Measurements from ENCODE around the gene ASPDH.

ASPDH gene

DNA sequence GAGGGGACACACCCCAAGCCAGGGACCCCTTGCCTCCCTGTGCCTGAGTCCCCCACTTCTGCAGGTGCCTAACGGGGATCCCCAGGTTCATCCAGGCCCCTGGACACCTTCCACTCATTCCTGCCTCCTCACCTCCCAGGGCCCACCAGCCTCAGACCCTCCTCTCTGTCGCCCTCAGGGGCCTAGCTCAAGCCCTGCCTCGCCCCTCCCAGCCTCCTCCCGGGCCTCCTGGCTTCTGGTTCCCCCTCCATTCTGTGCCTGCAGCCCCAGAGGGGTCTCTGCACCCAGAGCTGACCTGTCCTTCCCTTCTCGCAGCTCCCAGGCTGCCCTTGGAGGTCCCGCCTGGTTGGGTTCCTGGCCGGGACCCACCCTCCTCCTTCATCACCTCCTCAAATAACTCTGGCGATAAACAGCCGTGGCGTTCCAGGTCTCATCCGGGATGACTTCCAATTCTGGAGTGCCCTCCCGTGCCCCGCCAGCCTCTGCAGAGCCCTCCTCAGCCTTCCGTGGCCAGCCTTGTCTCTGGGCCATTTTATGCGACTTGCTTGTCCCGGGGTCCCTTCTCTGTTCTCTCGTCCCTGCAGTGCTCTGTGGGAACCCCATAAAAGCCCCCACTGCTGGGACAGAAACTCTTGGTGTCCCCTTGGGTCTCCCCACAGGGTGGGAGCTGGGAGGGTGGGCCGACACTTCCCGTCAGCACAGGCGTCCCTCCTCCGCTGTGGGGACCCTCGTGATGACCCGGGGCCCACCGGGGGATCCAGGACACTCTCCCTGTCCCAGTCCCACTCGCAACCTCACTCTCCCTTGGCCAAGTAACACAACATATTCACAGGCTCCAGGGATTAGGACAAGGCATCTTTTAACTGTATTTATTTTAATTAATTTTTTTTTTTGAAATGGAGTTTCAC is 11.9 kb downstream of the ASPDH start:
- H3K9me3 ChIP-seq (ENCODE audit: control extremely low read depth in 1 of 5, control insufficient read depth in 4 of 5, insufficient read depth in 2 of 5, low read depth in 1 of 5, low read length in 4 of 5), result no peaks in the 10 kb centered on the region
- 94% methylated on average over 19 of the region's 25 CpGs for WGBS (ENCODE audit: insufficient coverage)
- POLR2A ChIA-PET, result interaction anchor here (0.6 kb wide), 1 partner anchor 608 kb away, joined by 3 read pairs; no protein-coding TSS in a partner anchor
- H3K4me3 ChIP-seq (ENCODE audit: control insufficient read depth in 1 of 7, extremely low read depth in 1 of 7, insufficient read depth in 4 of 7, low read depth in 2 of 7, low read length in 6 of 7), result no peak overlapping the region
- H3K27me3 ChIP-seq (replicated peaks in 2 of 5; ENCODE audit: control insufficient read depth in 4 of 5, insufficient read depth in 5 of 5, low read length in 4 of 5), result no peaks in the 10 kb centered on the region
- no peak overlapping the region for H3K27ac ChIP-seq (ENCODE audit: insufficient read depth in 1 of 2, low read depth in 1 of 2, low read length in 2 of 2, poor library complexity in 1 of 2, severe bottlenecking in 2 of 2)
- CTCF ChIA-PET, result interaction anchor here (0.6 to 0.7 kb wide), 2 partner anchors 16 to 67 kb away, joined by 3 read pairs; no protein-coding TSS in a partner anchor
- peaks cover 0 to 4% (median under 1%) of the 10 kb centered on the region in 4 experiments for H3K36me3 ChIP-seq (ENCODE audit: control insufficient read depth in 4 of 4, insufficient read depth in 4 of 4, low read length in 3 of 4)
- DNase-seq, result no peak
- no peaks in the 10 kb centered on the region for H3K4me1 ChIP-seq (ENCODE audit: control extremely low read depth in 1 of 4, control insufficient read depth in 4 of 4, insufficient read depth in 4 of 4, low read length in 3 of 4)

DNA sequence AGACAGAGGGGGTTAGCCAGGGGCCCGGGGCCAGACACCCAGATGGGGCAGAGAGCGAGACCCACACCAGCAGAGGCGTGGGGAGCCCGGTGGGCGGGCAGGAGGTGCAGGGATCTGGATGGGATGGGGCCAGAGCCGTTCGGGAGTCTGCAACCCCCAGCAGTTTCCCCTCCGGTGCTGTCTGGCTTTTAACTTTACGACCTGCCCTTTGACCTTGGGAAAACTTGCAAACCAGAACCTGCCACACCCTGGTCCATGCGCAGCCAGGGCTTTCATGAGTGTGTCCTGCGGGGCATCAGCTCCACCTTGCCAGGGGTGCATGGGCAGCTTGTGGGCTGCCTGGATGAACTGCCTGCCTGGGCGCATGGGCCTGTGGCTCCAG is 12.5 kb downstream of the ASPDH start:
- no peaks in the 10 kb centered on the region for H3K4me1 ChIP-seq (ENCODE audit: control extremely low read depth in 1 of 4, control insufficient read depth in 4 of 4, insufficient read depth in 4 of 4, low read length in 3 of 4)
- H3K4me3 ChIP-seq (ENCODE audit: control insufficient read depth in 1 of 7, extremely low read depth in 1 of 7, insufficient read depth in 4 of 7, low read depth in 2 of 7, low read length in 6 of 7), result no peak overlapping the region
- no peak overlapping the region for H3K27ac ChIP-seq (ENCODE audit: insufficient read depth in 1 of 2, low read depth in 1 of 2, low read length in 2 of 2, poor library complexity in 1 of 2, severe bottlenecking in 2 of 2)
- DNase-seq, result no peak
- 85% methylated on average over 10 of the region's 12 CpGs for WGBS (ENCODE audit: insufficient coverage)
- CTCF ChIA-PET, result interaction anchor here (0.7 kb wide), 1 partner anchor 68 kb away, joined by 3 read pairs; no protein-coding TSS in a partner anchor
- H3K36me3 ChIP-seq (ENCODE audit: control insufficient read depth in 4 of 4, insufficient read depth in 4 of 4, low read length in 3 of 4), result peaks cover 0 to 2% (median under 1%) of the 10 kb centered on the region in 4 experiments
- POLR2A ChIA-PET, result interaction anchor here (0.6 kb wide), 1 partner anchor 608 kb away, joined by 3 read pairs; no protein-coding TSS in a partner anchor
- no peaks in the 10 kb centered on the region for H3K27me3 ChIP-seq (replicated peaks in 2 of 5; ENCODE audit: control insufficient read depth in 4 of 5, insufficient read depth in 5 of 5, low read length in 4 of 5)
- no peaks in the 10 kb centered on the region for H3K9me3 ChIP-seq (ENCODE audit: control extremely low read depth in 1 of 5, control insufficient read depth in 4 of 5, insufficient read depth in 2 of 5, low read depth in 1 of 5, low read length in 4 of 5)

DNA sequence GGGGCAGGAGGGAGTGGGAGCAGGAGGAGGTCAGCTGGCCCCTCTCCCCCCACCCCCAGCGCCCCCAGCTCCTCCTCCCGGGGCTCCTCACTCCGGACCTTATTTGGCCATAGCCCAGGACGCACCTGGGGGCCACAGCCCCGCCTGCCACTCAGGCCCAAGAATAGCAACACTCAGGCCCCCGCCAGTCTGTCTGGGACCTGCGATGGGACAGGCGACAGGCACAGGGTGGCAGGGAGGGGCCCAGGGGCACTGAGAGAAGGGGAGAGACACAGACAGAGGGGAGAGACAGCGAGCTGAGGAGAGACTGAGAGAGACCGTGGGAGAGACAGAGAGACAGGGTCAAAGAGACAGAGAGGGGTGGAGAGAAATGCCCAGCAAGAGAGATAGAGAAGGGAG is 13.0 kb downstream of the ASPDH start:
- 83% methylated on average over 10 of the region's 10 CpGs for WGBS (ENCODE audit: insufficient coverage)
- Histone ChIP-seq H3K27me3 (replicated peaks in 2 of 5; ENCODE audit: control insufficient read depth in 4 of 5, insufficient read depth in 5 of 5, low read length in 4 of 5) (no peaks in the 10 kb centered on the region), H3K9me3 (ENCODE audit: control extremely low read depth in 1 of 5, control insufficient read depth in 4 of 5, insufficient read depth in 2 of 5, low read depth in 1 of 5, low read length in 4 of 5) (no peaks in the 10 kb centered on the region), H3K4me1 (ENCODE audit: control extremely low read depth in 1 of 4, control insufficient read depth in 4 of 4, insufficient read depth in 4 of 4, low read length in 3 of 4) (no peaks in the 10 kb centered on the region), H3K4me3 (ENCODE audit: control insufficient read depth in 1 of 7, extremely low read depth in 1 of 7, insufficient read depth in 4 of 7, low read depth in 2 of 7, low read length in 6 of 7) (no peak overlapping the region), H3K27ac (ENCODE audit: insufficient read depth in 1 of 2, low read depth in 1 of 2, low read length in 2 of 2, poor library complexity in 1 of 2, severe bottlenecking in 2 of 2) (no peak overlapping the region), H3K36me3 (ENCODE audit: control insufficient read depth in 4 of 4, insufficient read depth in 4 of 4, low read length in 3 of 4) (peaks cover 0 to 2% (median 0%) of the 10 kb centered on the region in 4 experiments)
- POLR2A ChIA-PET, result no interaction called here
- DNase-seq, result no peak
- CTCF ChIA-PET, result no interaction called here

DNA sequence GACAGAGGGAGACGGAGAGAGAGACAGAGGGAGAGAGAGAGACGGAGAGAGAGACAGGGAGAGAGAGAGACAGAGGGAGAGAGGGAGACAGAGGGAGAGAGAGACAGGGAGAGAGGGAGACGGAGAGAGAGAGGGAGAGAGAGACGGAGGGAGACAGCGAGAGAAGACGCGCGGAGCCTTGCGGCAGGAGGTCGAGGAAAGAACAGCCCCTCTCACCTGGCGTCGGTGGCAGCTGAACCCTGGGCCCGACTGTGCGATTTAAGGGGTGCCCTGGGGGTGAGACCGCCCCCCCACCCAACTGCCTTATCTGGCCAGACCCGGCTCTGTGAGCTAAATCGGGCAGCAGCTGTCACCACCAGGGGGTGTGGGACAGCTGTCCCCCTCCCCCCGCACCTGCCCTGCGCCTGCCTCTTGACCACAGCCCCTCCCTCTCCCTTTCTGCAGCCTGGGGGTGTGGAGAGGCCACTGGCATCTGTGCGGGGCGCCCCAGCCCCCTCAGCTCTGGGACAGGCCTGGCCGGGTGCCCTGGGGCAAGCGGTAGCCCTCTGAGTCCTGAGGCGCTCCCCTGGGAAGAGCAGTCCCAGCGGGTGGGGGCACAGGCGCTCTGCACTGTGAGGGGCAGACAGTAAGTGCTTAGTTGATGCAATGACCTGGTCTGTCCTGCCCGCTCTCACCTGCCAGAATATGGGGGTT is 13.5 kb downstream of the ASPDH start:
- H3K27ac ChIP-seq (ENCODE audit: insufficient read depth in 1 of 2, low read depth in 1 of 2, low read length in 2 of 2, poor library complexity in 1 of 2, severe bottlenecking in 2 of 2), result no peak overlapping the region
- H3K4me1 ChIP-seq (ENCODE audit: control extremely low read depth in 1 of 4, control insufficient read depth in 4 of 4, insufficient read depth in 4 of 4, low read length in 3 of 4), result no peaks in the 10 kb centered on the region
- H3K27me3 ChIP-seq (replicated peaks in 2 of 5; ENCODE audit: control insufficient read depth in 4 of 5, insufficient read depth in 5 of 5, low read length in 4 of 5), result no peaks in the 10 kb centered on the region
- no peaks in the 10 kb centered on the region for H3K9me3 ChIP-seq (ENCODE audit: control extremely low read depth in 1 of 5, control insufficient read depth in 4 of 5, insufficient read depth in 2 of 5, low read depth in 1 of 5, low read length in 4 of 5)
- ChIA-PET CTCF (interaction anchor here (0.5 kb wide), 1 partner anchor 91 kb away, joined by 3 read pairs; no protein-coding TSS in a partner anchor), POLR2A (no interaction called here)
- H3K36me3 ChIP-seq (ENCODE audit: control insufficient read depth in 4 of 4, insufficient read depth in 4 of 4, low read length in 3 of 4), result no peaks in the 10 kb centered on the region
- peak; percentile 47 to 59 (median 49) for DNase-seq
- H3K4me3 ChIP-seq (ENCODE audit: control insufficient read depth in 1 of 7, extremely low read depth in 1 of 7, insufficient read depth in 4 of 7, low read depth in 2 of 7, low read length in 6 of 7), result peak overlapping the region in 1 of 7 experiments; percentile 18
- 86% methylated on average over 19 of the region's 27 CpGs for WGBS (ENCODE audit: insufficient coverage)

DNA sequence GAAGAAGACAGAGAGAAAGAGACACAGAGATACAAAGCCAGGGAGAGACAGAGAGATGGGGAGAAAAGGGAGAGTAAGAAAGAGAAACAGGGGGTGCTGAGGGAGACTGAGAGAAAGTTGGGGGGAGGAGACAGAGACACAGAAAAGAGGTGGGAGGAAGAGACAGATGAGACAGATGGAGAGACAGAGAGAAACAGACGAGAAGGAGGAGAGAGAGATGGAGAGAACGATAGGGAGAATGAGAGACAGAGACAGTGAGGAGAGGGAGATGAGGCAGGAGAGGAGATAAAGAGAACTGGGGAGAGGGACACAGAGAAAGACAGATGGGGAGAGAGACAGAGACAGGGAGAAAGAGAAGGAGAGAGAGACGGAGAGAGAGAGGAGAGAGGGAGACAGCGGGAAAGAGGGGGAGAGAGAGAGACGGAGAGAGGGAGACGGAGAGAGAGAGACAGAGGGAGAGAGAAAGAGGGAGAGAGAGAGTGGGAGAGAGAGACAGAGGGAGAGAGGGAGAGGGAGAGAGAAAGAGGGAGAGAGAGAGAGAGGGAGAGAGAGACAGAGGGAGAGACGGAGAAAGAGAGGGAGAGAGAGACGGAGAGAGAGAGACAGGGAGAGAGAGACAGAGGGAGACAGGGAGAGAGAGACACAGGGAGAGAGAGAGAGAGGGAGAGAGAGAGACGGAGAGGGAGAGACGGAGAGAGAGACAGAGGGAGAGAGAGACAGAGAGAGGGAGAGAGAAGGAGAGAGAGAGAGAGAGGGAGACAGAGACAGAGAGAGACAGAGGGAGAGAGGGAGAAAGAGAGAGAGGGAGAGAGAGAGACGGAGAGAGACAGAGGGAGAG is 15.3 kb downstream of the ASPDH start:
- Histone ChIP-seq H3K4me3 (ENCODE audit: control insufficient read depth in 1 of 7, extremely low read depth in 1 of 7, insufficient read depth in 4 of 7, low read depth in 2 of 7, low read length in 6 of 7) (no peak overlapping the region), H3K36me3 (ENCODE audit: control insufficient read depth in 4 of 4, insufficient read depth in 4 of 4, low read length in 3 of 4) (no peaks in the 10 kb centered on the region), H3K27ac (ENCODE audit: insufficient read depth in 1 of 2, low read depth in 1 of 2, low read length in 2 of 2, poor library complexity in 1 of 2, severe bottlenecking in 2 of 2) (no peak overlapping the region), H3K9me3 (ENCODE audit: control extremely low read depth in 1 of 5, control insufficient read depth in 4 of 5, insufficient read depth in 2 of 5, low read depth in 1 of 5, low read length in 4 of 5) (no peaks in the 10 kb centered on the region), H3K4me1 (ENCODE audit: control extremely low read depth in 1 of 4, control insufficient read depth in 4 of 4, insufficient read depth in 4 of 4, low read length in 3 of 4) (no peaks in the 10 kb centered on the region), H3K27me3 (replicated peaks in 2 of 5; ENCODE audit: control insufficient read depth in 4 of 5, insufficient read depth in 5 of 5, low read length in 4 of 5) (no peaks in the 10 kb centered on the region)
- no peak for DNase-seq
- POLR2A ChIA-PET, result no interaction called here
- WGBS (ENCODE audit: insufficient coverage), result 97% methylated on average over 11 of the region's 11 CpGs
- CTCF ChIA-PET, result no interaction called here

DNA sequence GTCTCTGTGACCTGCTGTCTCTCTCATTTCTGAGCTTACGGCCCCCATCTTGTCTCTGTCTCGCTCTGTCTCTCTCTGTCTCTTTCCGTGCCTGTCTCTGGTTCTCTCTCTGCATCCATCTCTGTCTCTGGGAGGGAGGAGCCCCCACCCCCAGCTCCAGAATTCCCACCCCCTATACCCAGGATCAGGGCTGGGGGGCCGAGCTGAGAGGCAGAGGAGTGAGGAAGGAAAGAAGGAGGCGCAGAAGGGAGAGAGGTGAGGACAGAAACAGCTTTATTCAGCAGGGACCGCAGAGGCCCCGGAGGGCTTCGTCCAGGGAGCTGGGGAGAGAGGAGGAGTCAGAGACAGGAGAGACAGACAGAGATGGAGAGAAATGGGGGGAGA is 16.7 kb downstream of the ASPDH start:
- no peak for DNase-seq
- H3K9me3 ChIP-seq (ENCODE audit: control extremely low read depth in 1 of 5, control insufficient read depth in 4 of 5, insufficient read depth in 2 of 5, low read depth in 1 of 5, low read length in 4 of 5), result no peaks in the 10 kb centered on the region
- H3K27ac ChIP-seq (ENCODE audit: insufficient read depth in 1 of 2, low read depth in 1 of 2, low read length in 2 of 2, poor library complexity in 1 of 2, severe bottlenecking in 2 of 2), result no peak overlapping the region
- H3K4me3 ChIP-seq (ENCODE audit: control insufficient read depth in 1 of 7, extremely low read depth in 1 of 7, insufficient read depth in 4 of 7, low read depth in 2 of 7, low read length in 6 of 7), result no peak overlapping the region
- CTCF ChIA-PET, result interaction anchor here (1.0 kb wide), 1 partner anchor 13 kb away, joined by 4 read pairs; no protein-coding TSS in a partner anchor
- no peaks in the 10 kb centered on the region for H3K36me3 ChIP-seq (ENCODE audit: control insufficient read depth in 4 of 4, insufficient read depth in 4 of 4, low read length in 3 of 4)
- WGBS (ENCODE audit: insufficient coverage), result 97% methylated on average over 5 of the region's 8 CpGs
- H3K27me3 ChIP-seq (replicated peaks in 2 of 5; ENCODE audit: control insufficient read depth in 4 of 5, insufficient read depth in 5 of 5, low read length in 4 of 5), result no peaks in the 10 kb centered on the region
- peaks cover 0 to 5% (median 4%) of the 10 kb centered on the region in 4 experiments for H3K4me1 ChIP-seq (ENCODE audit: control extremely low read depth in 1 of 4, control insufficient read depth in 4 of 4, insufficient read depth in 4 of 4, low read length in 3 of 4)
- POLR2A ChIA-PET, result no interaction called here

Measured in common myeloid progenitor, CD34-positive (primary cell).